ENCODE data around the gene NUP210.

The NUP210 gene

DNA sequence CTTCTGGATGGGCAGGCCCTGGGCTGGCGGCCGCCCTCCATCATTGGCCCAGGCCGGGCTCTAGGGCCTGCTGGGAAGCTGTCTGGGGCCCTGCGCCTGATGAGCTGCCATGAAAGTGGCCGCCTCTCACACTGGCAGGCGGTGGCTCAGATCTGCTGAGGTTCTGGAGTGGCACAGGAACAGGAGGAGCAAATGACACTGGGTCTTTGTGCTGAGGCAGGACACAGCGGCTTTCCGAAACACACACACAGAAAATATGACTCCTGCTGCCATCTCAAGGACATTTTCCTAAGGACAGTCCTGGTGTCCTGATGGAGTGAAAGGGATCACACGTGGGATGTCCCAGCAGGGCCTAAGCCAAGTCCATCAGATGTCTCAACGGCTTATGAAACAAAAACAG lies 103.5 kb downstream of the NUP210 start:
- peak in 32 of 42 donors; percentile 10 to 75 (median 48) for DNase-seq
- intact Hi-C loops (cut with DNase I): no loop called here

DNA sequence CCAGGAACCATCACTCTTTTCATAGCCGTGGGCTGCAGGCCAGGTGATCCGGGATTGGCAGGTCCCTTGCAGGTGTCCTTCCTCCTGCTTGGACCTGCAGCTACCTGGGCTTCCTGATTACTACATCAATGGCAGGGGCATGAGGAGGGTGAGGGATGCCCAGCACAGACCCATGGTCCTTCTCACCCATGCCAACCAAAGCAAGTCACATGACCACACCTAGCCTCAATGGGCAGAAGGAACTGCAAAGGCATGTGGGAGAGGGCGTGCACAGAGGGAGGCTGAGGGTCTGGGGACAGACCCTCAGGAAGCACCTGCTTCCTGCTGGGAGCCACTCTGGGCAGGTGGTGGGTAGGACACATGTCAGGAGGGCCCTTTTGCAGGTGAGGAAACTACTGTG lies 105.2 kb downstream of the NUP210 start:
- DNase-seq: no peak
- intact Hi-C loops (cut with DNase I): no loop called here

DNA sequence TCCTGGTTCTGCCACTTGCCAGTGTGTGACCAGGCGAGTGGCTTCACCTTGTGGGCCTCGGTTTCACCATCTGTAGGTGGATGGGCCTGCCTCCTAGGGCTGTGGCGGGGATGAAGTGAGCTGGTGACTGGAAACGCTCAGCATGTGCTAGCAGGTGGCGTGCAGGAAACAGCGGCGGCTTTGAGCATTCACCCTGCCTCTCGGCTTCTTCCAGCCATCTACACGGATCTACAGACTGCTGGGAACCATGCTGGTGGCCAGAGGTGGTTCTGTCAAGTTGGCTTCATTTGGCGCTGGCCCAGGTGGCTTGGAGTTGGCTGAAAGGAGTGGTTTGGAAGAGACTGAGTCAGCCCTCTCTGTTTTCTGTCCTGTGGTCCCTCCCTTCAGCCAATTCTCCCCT lies 106.3 kb downstream of the NUP210 start:
- intact Hi-C loops (cut with DNase I): no loop called here
- DNase-seq: no peak

DNA sequence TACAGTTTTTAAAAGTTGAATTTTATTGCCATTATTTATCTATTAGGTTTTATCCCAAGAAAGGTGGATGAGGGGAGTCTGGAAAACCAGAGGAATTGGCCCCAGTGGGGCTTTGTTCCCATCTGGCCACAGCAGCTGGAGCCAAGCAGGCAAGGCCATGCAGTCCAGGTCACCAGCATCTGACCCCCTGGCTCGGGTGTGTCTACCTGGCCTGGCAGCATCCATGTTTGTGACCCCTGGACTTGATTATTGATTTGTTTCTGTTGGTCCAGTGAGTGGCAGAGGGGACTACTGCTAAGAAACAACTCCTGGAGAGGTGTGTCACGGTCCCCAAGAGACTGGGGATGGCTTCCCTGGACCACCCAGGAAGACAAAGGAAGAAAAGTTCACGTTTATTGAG lies 111.1 kb downstream of the NUP210 start:
- intact Hi-C loops (cut with DNase I): no loop called here
- no peak for DNase-seq

- peak; percentile 31 to 84 (median 66) for DNase-seq
- intact Hi-C loops (cut with DNase I): no loop called here
These were observed 111.7 kb downstream of the NUP210 start for GRCh38 chr3:13308380-13308801.

- intact Hi-C loops (cut with DNase I): no loop called here
- DNase-seq: no peak
These were observed 113.1 kb downstream of the NUP210 start for GRCh38 chr3:13307041-13307440.

DNA sequence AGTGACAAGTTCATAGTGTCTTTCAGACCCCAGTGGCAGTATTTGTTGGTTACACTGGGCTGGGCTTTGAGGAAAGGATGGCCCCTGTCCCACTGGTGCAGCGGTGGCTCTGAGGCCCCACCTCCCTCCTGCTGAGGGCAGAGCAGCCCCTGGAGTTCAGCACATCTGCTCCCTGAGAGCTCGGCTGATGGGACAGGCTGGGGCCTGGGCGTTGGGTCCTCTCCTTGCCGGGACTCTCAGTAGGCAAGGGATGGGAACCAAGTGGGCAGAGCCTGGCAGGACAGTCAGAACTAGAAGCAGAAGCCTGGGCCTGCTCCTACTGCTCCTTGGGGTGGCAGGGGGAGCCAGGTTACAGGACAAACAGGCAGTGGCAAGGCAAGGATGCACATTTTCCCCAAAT lies 114.5 kb downstream of the NUP210 start:
- intact Hi-C loops (cut with DNase I): no loop called here
- no peak for DNase-seq

- DNase-seq: no peak
- intact Hi-C loops (cut with DNase I): no loop called here
These were observed 116.7 kb downstream of the NUP210 start for GRCh38 chr3:13303410-13303809.

GRCh38 chr3:13301286-13301987 lies 118.7 kb downstream of the NUP210 start:
- intact Hi-C loops (cut with DNase I): no loop called here
- peak in 31 of 42 donors; percentile 21 to 90 (median 64) for DNase-seq

DNA sequence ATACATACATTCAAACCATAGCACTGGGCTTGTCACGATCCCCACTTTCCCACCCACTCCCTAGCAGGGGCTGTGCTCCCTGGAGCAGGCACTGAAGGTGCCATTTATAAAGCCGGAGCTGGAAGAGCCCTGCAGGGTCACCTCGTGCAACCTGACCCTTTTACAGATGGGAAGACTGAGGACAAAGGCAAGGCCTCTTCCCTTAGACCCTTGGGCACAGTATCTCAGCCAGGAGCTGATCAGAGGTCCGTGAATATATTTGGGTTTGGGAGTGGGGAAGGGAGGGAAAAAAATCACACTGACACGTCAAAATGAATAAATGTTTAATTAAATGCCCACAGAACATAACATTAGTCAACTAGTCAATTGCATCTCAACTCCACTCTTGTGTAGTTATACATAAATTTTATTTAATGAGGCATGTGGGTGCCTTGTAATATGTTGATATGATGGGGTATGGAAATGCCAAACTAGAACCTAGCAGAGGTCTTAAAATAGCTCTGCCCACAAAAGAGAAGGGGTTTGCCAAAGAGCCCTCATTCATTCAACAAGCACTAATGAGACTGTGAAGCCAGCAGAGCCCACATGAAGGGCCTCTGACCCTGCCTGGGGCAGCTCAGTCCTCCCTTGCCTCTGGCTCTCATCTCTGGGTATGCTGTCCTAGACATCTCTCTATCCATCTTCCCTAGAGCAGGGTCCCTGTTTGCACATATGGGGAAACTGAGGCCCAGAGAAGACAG lies 119.4 kb downstream of the NUP210 start:
- intact Hi-C loops (cut with DNase I): no loop called here
- DNase-seq: no peak

- DNase-seq: no peak
- intact Hi-C loops (cut with DNase I): loop anchor here (10.0 kb wide), 1 partner anchor 175 kb away; no protein-coding TSS in a partner anchor
These were observed 120.5 kb downstream of the NUP210 start for GRCh38 chr3:13299531-13300155.

DNA sequence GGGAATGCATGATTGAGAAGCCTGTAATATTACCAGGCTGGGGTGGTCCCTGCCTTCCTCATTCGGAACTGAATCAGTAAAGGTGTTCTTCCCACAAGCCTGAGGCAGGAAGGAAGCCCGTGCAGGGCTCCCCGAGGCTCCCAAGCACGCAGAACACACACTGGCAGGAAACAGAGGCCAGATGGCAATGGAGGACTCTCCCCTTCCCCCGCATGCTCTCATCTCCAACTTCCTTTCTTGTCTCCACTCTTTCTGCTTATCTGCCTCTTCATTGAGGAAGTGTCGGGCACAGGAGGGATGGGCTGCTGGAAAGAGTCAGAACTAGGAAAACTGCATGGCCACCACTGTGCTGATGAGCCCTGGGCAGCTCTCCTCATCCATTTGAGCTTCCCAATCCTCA lies 123.5 kb downstream of the NUP210 start:
- intact Hi-C loops (cut with DNase I): loop anchor here (10.0 kb wide), 1 partner anchor 178 kb away; no protein-coding TSS in a partner anchor
- no peak for DNase-seq

- peak in 1 of 42 donors; percentile 9 for DNase-seq
- intact Hi-C loops (cut with DNase I): loop anchor here (10.0 kb wide), 1 partner anchor 180 kb away; no protein-coding TSS in a partner anchor
These were observed 125.4 kb downstream of the NUP210 start for GRCh38 chr3:13294442-13295351.

- peak in 5 of 42 donors; percentile 26 to 57 (median 29) for DNase-seq
- intact Hi-C loops (cut with DNase I): loop anchor here (10.0 kb wide), 1 partner anchor 182 kb away; no protein-coding TSS in a partner anchor
These were observed 127.7 kb downstream of the NUP210 start for GRCh38 chr3:13292375-13292774.

DNA sequence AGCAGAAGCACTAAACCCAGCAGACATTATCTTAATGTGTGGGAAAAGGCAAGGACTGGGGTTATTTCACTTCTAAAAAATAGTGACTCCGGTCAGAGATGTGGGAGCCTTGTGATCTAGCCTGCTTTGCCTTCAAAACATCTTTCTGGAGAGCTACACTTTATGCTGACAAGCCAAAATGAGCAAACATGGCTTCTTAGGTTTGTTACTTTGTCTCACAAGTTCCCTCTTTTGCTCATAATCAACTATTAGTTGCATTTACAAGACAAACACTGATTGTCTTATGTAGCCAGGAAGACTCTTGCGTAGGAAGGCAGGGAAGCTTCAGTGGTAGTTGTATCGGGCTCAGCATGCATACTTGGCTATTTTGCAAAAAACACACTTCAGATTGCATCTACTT lies 129.2 kb downstream of the NUP210 start:
- no peak for DNase-seq
- intact Hi-C loops (cut with DNase I): loop anchor here (10.0 kb wide), 1 partner anchor 184 kb away; no protein-coding TSS in a partner anchor

DNA sequence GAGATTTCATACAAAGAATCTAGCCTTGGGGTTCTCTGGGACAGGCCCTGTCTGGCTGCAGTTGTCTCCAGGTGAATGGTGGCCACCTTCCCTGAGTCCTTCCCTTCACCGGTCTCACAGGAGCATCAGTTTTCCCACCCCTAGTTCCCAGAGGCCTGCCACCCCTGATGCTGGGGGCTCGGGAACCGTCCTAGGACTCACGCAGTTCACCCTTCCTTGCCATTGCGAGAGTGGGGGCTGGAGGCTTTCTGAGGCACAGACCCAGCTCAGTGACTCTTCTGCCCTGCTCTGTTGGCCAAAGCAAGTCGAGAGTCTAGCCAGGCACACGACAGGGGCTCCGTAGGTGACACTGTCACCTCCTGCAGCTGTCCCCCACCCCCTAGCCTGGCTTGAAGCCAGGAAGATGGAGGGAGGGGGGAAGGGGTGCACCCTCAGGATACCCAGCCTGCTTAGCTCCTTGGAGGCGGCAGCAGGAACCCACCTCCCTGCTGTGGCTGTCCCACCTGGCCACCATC lies 130.3 kb downstream of the NUP210 start:
- intact Hi-C loops (cut with DNase I): loop anchor here (10.0 kb wide), 2 partner anchors 185 to 195 kb away; no protein-coding TSS in a partner anchor
- DNase-seq: no peak

- DNase-seq: no peak
- intact Hi-C loops (cut with DNase I): loop anchor here (10.0 kb wide), 1 partner anchor 194 kb away; no protein-coding TSS in a partner anchor
These were observed 131.1 kb downstream of the NUP210 start for GRCh38 chr3:13288732-13289718.

Data from head of caudate nucleus (tissue), 42 donors.